PC-3 (cell line): ENCODE data around the gene SAFB2.

Experiments
- CTCF ChIP-seq: fragments of 300-600 bp; sonication (generic); conservative IDR thresholded peaks from 2 replicates; pipeline ENCODE4 v1.5.1; 2017; ENCODE audit warnings: antibody characterized with exemption, low read depth, mild to moderate bottlenecking, low read length
- EZH2phosphoT487 ChIP-seq: fragments of 300-600 bp; sonication (generic); IDR thresholded peaks from 2 replicates; pipeline ENCODE4 v1.6.1; 2018; ENCODE audit warnings: mild to moderate bottlenecking, antibody characterized with exemption, low read length, borderline replicate concordance

- TF ChIP-seq CTCF = no peak
- TF ChIP-seq EZH2phosphoT487 = no peak
Observed at GRCh38 chr19:5545984-5546383, 76.6 kb downstream of the SAFB2 start.
